Measurements from ENCODE around the gene INO80C. TPM values are rescaled to one million over a fixed set of nuclear protein-coding genes. Genes with fewer than 3 reads are reported as not detected.

The INO80C gene
- total and polyA plus RNA-seq, 7 donors: 3.7 to 44.9 (median 25.5) TPM

GRCh38 chr18:35478520-35479435 is 19.0 kb downstream of the INO80C start:
- no peak overlapping the region for H3K4me3 ChIP-seq
- 36 to 70% methylated on average over 8 of the region's 8 CpGs for WGBS, 2 donors
- TF ChIP-seq EP300 (IDR thresholded peaks at IDR 0.05): no peak
- TF ChIP-seq POLR2AphosphoS5 (IDR thresholded peaks at IDR 0.05): peak in 3 of 4 donors; percentile 10 to 47 (median 13)
- TF ChIP-seq CTCF (IDR thresholded peaks at IDR 0.05): no peak
- H3K9me3 ChIP-seq: no peaks in the 10 kb centered on the region
- peak overlapping the region; percentile 49 to 71 (median 52) for H3K27ac ChIP-seq
- no peak for DNase-seq
- H3K4me1 ChIP-seq: peaks cover 0 to 24% (median 16%) of the 10 kb centered on the region in 4 donors
- no peaks in the 10 kb centered on the region for H3K27me3 ChIP-seq
- intact Hi-C loops (cut with DNase I): no loop called here
- H3K36me3 ChIP-seq: no peaks in the 10 kb centered on the region

GRCh38 chr18:35477974-35478373 is 19.8 kb downstream of the INO80C start:
- Histone ChIP-seq H3K27ac (peak overlapping the region in 1 of 4 donors; percentile 71), H3K36me3 (no peaks in the 10 kb centered on the region), H3K9me3 (no peaks in the 10 kb centered on the region), H3K4me3 (no peak overlapping the region), H3K4me1 (peaks cover 0 to 24% (median 16%) of the 10 kb centered on the region in 4 donors), H3K27me3 (no peaks in the 10 kb centered on the region)
- TF ChIP-seq CTCF (IDR thresholded peaks at IDR 0.05) (no peak), EP300 (IDR thresholded peaks at IDR 0.05) (no peak), POLR2AphosphoS5 (IDR thresholded peaks at IDR 0.05) (no peak), POLR2A (IDR thresholded peaks at IDR 0.05) (no peak)
- no peak for DNase-seq
- intact Hi-C loops (cut with DNase I): no loop called here

GRCh38 chr18:35477497-35477896 is 20.3 kb downstream of the INO80C start:
- peaks cover 0 to 24% (median 16%) of the 10 kb centered on the region in 4 donors for H3K4me1 ChIP-seq
- H3K9me3 ChIP-seq: no peaks in the 10 kb centered on the region
- no peak overlapping the region for H3K4me3 ChIP-seq
- DNase-seq: no peak
- intact Hi-C loops (cut with DNase I): no loop called here
- 92% methylated on average over 1 of the region's 1 CpG for WGBS, 2 donors
- H3K27me3 ChIP-seq: no peaks in the 10 kb centered on the region
- TF ChIP-seq EP300 (IDR thresholded peaks at IDR 0.05) (no peak), CTCF (IDR thresholded peaks at IDR 0.05) (no peak), POLR2A (IDR thresholded peaks at IDR 0.05) (no peak), POLR2AphosphoS5 (IDR thresholded peaks at IDR 0.05) (no peak)
- H3K27ac ChIP-seq: peak overlapping the region in 1 of 4 donors; percentile 71
- H3K36me3 ChIP-seq: no peaks in the 10 kb centered on the region

GRCh38 chr18:35474884-35475283 is 22.9 kb downstream of the INO80C start:
- H3K4me1 ChIP-seq: peaks cover 0 to 20% (median 11%) of the 10 kb centered on the region in 4 donors
- H3K4me3 ChIP-seq: no peak overlapping the region
- 96 to 97% methylated on average over 1 of the region's 1 CpG for WGBS, 2 donors
- no peak for DNase-seq
- TF ChIP-seq EP300 (IDR thresholded peaks at IDR 0.05) (no peak), POLR2AphosphoS5 (IDR thresholded peaks at IDR 0.05) (no peak), POLR2A (IDR thresholded peaks at IDR 0.05) (no peak), CTCF (IDR thresholded peaks at IDR 0.05) (no peak)
- no peaks in the 10 kb centered on the region for H3K27me3 ChIP-seq
- intact Hi-C loops (cut with DNase I): no loop called here
- no peak overlapping the region for H3K27ac ChIP-seq
- no peaks in the 10 kb centered on the region for H3K36me3 ChIP-seq
- no peaks in the 10 kb centered on the region for H3K9me3 ChIP-seq

Data from sigmoid colon (tissue), 7 donors.